ENCODE measurements around the gene OSBP2.

Gene OSBP2

DNA sequence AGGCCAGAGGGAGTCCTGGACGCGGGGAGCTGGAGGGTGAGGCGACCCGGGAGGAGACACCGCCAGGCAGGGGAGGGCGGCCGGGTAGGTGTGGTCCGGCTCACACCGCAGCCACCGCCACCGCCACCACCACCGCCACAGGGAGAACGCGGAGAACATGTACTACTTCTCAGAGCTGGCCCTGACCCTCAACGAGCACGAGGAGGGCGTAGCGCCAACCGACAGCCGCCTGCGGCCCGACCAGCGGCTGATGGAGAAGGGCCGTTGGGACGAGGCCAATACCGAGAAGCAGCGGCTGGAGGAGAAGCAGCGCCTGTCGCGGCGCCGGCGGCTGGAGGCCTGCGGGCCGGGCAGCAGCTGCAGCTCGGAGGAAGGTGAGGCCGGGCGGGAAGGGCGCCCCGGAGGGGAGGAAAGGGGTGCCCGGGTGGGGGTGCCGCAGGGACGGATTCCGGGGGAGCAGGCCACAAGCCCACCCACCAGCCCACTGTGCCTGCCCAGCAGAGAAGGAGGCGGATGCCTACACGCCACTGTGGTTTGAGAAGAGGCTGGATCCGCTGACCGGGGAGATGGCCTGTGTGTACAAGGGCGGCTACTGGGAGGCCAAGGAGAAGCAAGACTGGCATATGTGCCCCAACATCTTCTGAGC lies 211.1 kb downstream of the OSBP2 start:
- no peak overlapping the region for H3K27ac Mint-ChIP-seq
- DNase-seq, result no peak
- no peak overlapping the region for H3K4me3 Mint-ChIP-seq
- no peaks in the 10 kb centered on the region for H3K27me3 Mint-ChIP-seq
- peaks cover 9% of the 10 kb centered on the region for H3K4me1 Mint-ChIP-seq
- CTCF ChIA-PET, result no interaction called here
- peaks cover 8% of the 10 kb centered on the region for H3K36me3 Mint-ChIP-seq
- no peaks in the 10 kb centered on the region for H3K9me3 Mint-ChIP-seq

DNA sequence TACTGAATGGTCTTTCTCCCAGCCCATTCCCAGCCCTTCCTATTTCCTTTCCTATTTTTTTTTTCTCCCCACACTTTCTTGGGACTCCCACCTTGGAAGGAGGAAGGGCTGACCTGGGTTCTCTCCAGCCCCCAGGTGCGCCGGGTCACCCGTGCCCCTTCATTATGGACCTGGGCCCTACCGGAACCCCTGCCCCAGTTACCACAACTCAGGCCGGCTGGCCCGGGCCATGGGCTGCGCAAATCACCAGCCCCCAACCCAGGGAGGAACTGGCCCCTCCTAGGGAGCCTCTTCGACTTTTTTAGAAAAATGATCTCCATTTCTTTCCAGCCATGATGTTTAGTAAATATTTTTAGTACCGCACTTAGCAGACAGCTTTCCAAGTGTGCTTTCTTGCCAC lies 211.7 kb downstream of the OSBP2 start:
- H3K4me3 Mint-ChIP-seq, result no peak overlapping the region
- DNase-seq, result no peak
- H3K27me3 Mint-ChIP-seq, result no peaks in the 10 kb centered on the region
- CTCF ChIA-PET, result no interaction called here
- no peak overlapping the region for H3K27ac Mint-ChIP-seq
- H3K9me3 Mint-ChIP-seq, result no peaks in the 10 kb centered on the region
- H3K36me3 Mint-ChIP-seq, result peaks cover 8% of the 10 kb centered on the region
- peaks cover 9% of the 10 kb centered on the region for H3K4me1 Mint-ChIP-seq

DNA sequence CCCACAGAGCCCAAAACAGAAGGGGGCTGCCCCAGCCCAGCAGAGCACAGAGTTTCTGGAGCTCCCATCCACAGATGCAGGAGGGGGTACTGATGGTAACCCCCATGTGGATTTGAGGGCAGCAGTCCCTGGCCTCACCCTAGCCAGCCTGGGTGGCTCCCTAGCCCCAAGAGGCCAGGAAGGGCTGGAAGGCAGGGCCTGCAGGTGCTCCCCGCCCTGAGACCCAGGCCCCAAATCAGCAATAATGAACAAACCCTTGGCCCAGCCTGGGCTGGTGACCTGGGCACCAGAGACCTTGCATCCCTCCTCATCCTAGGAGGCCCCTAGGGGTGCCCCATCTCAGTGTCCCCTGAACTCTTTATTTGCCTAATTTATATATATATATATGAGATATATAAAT lies 212.3 kb downstream of the OSBP2 start:
- CTCF ChIA-PET, result no interaction called here
- peaks cover 9% of the 10 kb centered on the region for H3K4me1 Mint-ChIP-seq
- no peak overlapping the region for H3K27ac Mint-ChIP-seq
- H3K4me3 Mint-ChIP-seq, result no peak overlapping the region
- DNase-seq, result no peak
- peaks cover 6% of the 10 kb centered on the region for H3K36me3 Mint-ChIP-seq
- H3K27me3 Mint-ChIP-seq, result no peaks in the 10 kb centered on the region
- no peaks in the 10 kb centered on the region for H3K9me3 Mint-ChIP-seq

DNA sequence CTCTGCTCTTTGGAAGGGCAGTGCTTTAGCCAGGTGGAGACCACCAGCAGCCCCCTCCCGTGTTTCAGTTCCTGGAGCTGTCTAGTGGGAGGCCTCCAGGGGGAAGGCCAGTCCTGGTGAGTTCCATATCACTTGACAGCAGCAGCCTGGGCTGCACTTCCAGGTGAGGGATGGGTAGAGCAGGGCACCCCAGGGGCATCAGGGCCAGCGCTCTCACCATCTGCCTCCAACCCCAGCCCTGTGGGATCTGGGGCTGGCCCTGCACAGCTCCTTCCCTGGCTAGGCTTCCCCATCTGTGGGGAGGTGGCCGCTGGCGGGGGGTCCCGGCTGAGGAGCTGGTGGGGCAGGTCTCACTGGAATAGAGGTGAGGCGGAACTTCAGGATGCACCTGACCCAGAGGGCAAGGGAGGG lies 213.4 kb downstream of the OSBP2 start:
- H3K27ac Mint-ChIP-seq, result no peak overlapping the region
- H3K36me3 Mint-ChIP-seq, result peaks cover 2% of the 10 kb centered on the region
- DNase-seq, result no peak
- H3K4me1 Mint-ChIP-seq, result peaks cover 1% of the 10 kb centered on the region
- CTCF ChIA-PET, result interaction anchor here (2.2 kb wide), 1 partner anchor 11 kb away, joined by 10 read pairs; no protein-coding TSS in a partner anchor
- H3K4me3 Mint-ChIP-seq, result no peak overlapping the region
- H3K9me3 Mint-ChIP-seq, result no peaks in the 10 kb centered on the region
- no peaks in the 10 kb centered on the region for H3K27me3 Mint-ChIP-seq

DNA sequence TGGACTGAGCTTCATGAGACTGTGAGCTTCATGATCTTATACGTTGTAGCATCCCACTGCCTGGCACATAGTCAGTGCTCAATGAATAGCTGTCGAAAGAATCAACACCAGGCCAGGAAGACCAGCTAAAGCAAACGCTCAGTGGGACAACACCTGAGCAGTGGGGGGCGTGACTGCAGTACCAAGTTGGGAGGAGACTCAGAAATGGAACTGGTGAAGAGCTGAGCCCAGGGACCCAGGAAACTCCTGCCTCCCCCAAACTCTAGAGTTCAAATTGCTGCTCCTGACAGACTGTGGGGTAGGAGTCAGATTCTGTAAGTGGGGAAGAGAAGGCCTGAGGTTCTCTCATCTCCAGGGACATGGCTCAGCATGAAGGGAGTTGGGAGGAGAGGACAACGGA lies 214.6 kb downstream of the OSBP2 start:
- H3K27ac Mint-ChIP-seq, result no peak overlapping the region
- no peaks in the 10 kb centered on the region for H3K9me3 Mint-ChIP-seq
- no peak overlapping the region for H3K4me3 Mint-ChIP-seq
- no peaks in the 10 kb centered on the region for H3K27me3 Mint-ChIP-seq
- no peak for DNase-seq
- peaks cover under 1% of the 10 kb centered on the region for H3K36me3 Mint-ChIP-seq
- H3K4me1 Mint-ChIP-seq, result no peaks in the 10 kb centered on the region
- CTCF ChIA-PET, result interaction anchor here (0.6 to 2.2 kb wide), 3 partner anchors 10 to 381 kb away, joined by 3 to 10 read pairs (median 3); no protein-coding TSS in a partner anchor

DNA sequence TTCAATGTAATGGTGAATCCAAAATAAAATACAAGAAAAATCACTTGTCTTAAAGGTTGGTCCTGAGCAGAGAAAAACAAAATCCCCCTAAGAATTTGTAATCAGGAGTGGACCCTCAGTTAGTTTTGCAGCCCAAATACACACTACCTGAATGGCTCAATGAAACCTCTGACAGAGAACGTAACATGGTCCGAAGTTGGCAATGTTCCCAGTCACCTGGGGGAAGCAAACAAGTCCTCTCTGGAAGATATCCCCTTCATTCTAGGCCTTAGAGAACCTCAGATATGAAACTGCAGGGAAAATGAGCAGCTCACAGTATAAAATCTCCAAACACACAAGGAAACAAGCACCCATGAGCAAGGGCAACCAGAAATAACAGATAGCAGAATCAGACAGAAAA lies 215.7 kb downstream of the OSBP2 start:
- H3K27me3 Mint-ChIP-seq, result no peaks in the 10 kb centered on the region
- CTCF ChIA-PET, result interaction anchor here (0.8 to 1.3 kb wide), 2 partner anchors 9 to 155 kb away, joined by 3 to 6 read pairs; no protein-coding TSS in a partner anchor
- no peak overlapping the region for H3K4me3 Mint-ChIP-seq
- DNase-seq, result no peak
- no peak overlapping the region for H3K27ac Mint-ChIP-seq
- H3K9me3 Mint-ChIP-seq, result no peaks in the 10 kb centered on the region
- H3K4me1 Mint-ChIP-seq, result no peaks in the 10 kb centered on the region
- H3K36me3 Mint-ChIP-seq, result no peaks in the 10 kb centered on the region

DNA sequence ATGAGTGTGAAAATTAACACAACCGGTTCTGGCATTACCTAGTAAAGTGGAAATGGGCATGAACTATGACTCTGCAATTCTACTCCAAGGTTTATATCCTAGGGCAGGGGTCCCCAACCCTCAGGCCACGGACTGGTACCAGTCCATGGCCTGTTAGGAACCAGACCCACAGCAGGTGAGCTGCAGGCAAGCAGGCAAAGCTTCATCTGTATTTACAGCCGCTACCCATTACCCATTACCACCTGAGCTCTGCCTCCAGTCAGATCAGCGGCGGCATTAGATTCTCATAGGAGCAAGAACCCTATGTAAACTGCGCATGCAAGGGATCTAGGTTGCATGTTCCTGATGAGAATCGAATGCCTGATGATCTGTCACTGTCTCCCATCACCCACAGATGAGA lies 224.1 kb downstream of the OSBP2 start:
- Mint-ChIP-seq H3K4me1 (peaks cover 18% of the 10 kb centered on the region), H3K36me3 (peaks cover 8% of the 10 kb centered on the region), H3K27me3 (no peaks in the 10 kb centered on the region), H3K4me3 (no peak overlapping the region), H3K9me3 (no peaks in the 10 kb centered on the region), H3K27ac (no peak overlapping the region)
- no peak for DNase-seq
- CTCF ChIA-PET, result interaction anchor here (0.8 to 3.5 kb wide), 4 partner anchors 10 to 164 kb away, joined by 3 to 27 read pairs (median 12); no protein-coding TSS in a partner anchor

DNA sequence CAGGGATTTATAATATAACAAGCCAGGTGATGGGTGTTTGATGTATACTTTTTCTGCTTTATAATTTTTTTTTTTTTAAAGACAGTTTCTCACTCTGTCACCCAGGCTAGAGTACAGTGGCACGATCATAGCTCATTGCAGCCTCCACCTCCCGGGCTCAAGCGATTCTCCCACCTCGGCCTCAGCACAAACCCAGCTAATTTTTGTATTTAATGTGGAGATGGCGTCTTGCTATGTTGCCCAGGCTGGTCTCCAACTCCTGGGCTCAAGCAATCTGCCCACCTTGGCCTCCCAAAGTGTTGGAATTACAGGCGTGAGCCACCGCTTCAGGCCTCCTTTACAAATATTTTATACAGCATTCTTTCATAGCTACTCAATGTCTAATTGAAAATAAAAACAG lies 225.3 kb downstream of the OSBP2 start:
- H3K4me3 Mint-ChIP-seq, result no peak overlapping the region
- peaks cover 18% of the 10 kb centered on the region for H3K36me3 Mint-ChIP-seq
- no peak for DNase-seq
- H3K27ac Mint-ChIP-seq, result no peak overlapping the region
- CTCF ChIA-PET, result interaction anchor here (0.6 to 3.5 kb wide), 21 partner anchors 9 to 278 kb away, joined by 3 to 27 read pairs (median 4); no protein-coding TSS in a partner anchor
- H3K27me3 Mint-ChIP-seq, result no peaks in the 10 kb centered on the region
- H3K4me1 Mint-ChIP-seq, result peaks cover 18% of the 10 kb centered on the region
- no peaks in the 10 kb centered on the region for H3K9me3 Mint-ChIP-seq

DNA sequence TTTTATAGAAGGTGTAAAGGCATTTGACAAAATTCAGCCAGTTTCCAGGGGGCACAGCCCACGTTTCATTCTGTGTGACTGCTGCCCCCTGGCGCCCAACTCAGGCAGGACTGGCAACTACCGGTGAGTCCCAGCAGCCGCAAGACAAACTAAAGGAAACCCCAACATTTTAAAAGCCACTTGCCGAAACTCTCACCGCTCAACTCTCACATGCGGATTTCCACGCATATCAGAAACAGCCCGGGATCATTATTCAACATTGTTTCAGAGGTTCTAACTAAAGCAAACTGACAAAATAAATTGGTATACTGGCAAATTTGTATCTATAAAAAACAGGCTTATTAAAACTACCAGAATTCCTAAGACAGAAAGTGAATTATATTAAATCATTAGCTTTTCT lies 225.7 kb downstream of the OSBP2 start:
- Mint-ChIP-seq H3K27me3 (no peaks in the 10 kb centered on the region), H3K4me3 (peak overlapping the region; percentile 33), H3K27ac (no peak overlapping the region), H3K36me3 (peaks cover 20% of the 10 kb centered on the region), H3K4me1 (peaks cover 18% of the 10 kb centered on the region), H3K9me3 (no peaks in the 10 kb centered on the region)
- DNase-seq, result peak; percentile 89
- CTCF ChIA-PET, result interaction anchor here (0.6 to 3.5 kb wide), 22 partner anchors 10 to 279 kb away, joined by 3 to 27 read pairs (median 4); partner anchors contain the start of gene SMTN

DNA sequence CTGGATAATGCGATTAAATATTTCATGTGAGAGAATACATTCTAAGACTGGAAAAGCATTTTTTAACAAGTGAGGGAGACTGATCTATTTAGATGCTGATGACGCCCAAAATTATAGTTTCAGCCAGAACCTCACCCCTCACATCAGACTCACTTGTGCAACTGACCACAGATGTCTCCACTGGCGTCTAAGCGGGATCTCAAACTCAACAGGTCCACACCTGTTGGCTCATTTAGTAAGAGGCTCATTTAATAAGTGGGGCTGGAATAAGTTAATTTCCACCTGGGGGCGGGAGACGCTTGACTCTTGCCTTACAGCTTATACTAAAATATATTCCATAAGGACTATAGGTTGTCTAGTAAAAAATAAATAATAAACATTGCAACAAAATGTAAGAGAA lies 226.4 kb downstream of the OSBP2 start:
- peak overlapping the region; percentile 17 for H3K27ac Mint-ChIP-seq
- peaks cover 23% of the 10 kb centered on the region for H3K36me3 Mint-ChIP-seq
- no peak for DNase-seq
- H3K4me1 Mint-ChIP-seq, result peaks cover 18% of the 10 kb centered on the region
- H3K27me3 Mint-ChIP-seq, result no peaks in the 10 kb centered on the region
- CTCF ChIA-PET, result interaction anchor here (0.7 to 3.5 kb wide), 12 partner anchors 19 to 372 kb away, joined by 3 to 27 read pairs (median 4); partner anchors contain the start of gene SMTN
- no peaks in the 10 kb centered on the region for H3K9me3 Mint-ChIP-seq
- H3K4me3 Mint-ChIP-seq, result peak overlapping the region; percentile 72

DNA sequence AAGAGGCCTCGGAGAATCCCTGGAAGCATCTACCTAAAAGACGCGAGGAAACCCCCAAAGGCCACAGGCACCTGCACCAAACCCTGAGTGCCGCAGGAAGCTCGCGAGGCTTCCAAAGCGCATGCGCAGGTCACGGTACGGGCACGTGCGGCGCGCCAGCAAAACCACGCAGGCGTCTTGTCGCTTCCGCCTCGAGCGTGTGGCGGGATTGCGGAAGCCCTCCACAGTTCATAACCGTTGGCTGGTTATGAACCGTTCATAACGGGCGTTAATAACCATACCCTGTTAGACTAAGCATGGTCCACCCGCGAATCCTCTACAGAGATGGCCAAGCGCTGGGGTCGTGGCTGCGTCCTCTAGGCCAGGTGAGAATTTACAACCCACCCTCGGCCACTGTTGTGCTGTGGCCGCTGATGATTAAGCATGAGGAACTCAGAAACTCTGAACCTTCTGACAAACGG lies 227.5 kb downstream of the OSBP2 start:
- peak; percentile 85 for DNase-seq
- Mint-ChIP-seq H3K36me3 (peaks cover 31% of the 10 kb centered on the region), H3K27ac (peak overlapping the region; percentile 82), H3K4me3 (peak overlapping the region; percentile 72), H3K4me1 (peaks cover 18% of the 10 kb centered on the region), H3K9me3 (no peaks in the 10 kb centered on the region), H3K27me3 (no peaks in the 10 kb centered on the region)
- CTCF ChIA-PET, result interaction anchor here (0.9 to 3.4 kb wide), 6 partner anchors 20 to 309 kb away, joined by 3 to 13 read pairs (median 4); no protein-coding TSS in a partner anchor

DNA sequence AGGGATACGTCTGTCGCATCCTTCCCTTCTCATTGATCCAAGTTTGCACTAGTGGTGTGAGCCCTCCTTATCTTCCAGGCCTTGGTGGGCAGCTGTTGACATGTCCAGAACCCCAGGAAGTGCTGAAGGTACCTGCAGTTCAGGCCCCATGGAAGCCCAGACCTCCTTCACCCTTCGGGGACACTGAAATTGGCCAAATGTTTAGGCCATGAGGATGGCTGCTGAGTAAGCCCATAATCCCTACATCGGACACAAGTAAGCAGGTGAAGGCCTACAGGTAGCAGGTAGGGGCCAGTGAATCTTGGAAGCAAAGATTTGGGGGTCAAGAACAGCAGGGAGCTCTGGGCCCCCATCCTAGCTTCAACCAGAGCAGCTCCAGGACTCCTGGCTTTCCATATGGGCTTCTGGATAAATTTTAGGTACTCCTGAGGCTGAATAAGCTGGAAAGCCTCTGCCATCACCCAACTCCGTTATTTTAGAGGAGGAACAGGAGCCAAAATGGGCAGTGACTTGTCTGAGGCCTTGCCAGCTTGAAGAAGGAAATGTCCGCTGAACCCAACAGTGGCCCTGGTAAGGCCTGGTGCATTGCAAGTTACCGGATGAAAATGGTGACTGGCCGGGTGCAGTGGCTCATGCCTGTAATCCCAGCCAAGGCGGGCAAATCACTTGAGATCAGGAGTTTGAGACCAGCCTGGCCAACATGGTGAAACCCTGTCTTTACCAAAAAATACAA lies 228.7 kb downstream of the OSBP2 start:
- H3K9me3 Mint-ChIP-seq, result no peaks in the 10 kb centered on the region
- CTCF ChIA-PET, result interaction anchor here (1.2 kb wide), 1 partner anchor 156 kb away, joined by 3 read pairs; no protein-coding TSS in a partner anchor
- H3K4me1 Mint-ChIP-seq, result peaks cover 18% of the 10 kb centered on the region
- peaks cover 40% of the 10 kb centered on the region for H3K36me3 Mint-ChIP-seq
- H3K27me3 Mint-ChIP-seq, result no peaks in the 10 kb centered on the region
- DNase-seq, result no peak
- H3K27ac Mint-ChIP-seq, result no peak overlapping the region
- H3K4me3 Mint-ChIP-seq, result no peak overlapping the region

DNA sequence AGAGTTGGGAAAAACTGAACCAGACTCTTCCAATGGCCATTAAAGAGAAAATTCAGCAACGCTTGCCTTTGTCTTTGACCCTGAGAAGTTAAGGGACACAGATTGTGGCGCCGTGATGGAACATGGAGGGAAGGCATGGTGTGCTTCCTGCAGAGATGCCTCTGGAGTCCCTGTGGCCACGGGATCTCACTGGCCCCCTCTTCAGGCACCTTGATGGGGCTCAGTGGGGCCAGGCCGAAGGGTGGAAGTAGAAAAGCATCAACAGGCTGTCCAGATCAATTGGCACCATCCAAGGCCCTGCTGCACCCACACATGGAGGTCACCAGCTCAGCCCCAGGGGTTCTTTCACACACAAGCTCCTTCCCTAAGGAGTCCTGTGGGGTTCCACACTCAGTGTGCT lies 231.0 kb downstream of the OSBP2 start:
- Mint-ChIP-seq H3K27me3 (no peaks in the 10 kb centered on the region), H3K9me3 (no peaks in the 10 kb centered on the region), H3K4me3 (no peak overlapping the region), H3K4me1 (peaks cover 17% of the 10 kb centered on the region), H3K36me3 (peaks cover 51% of the 10 kb centered on the region), H3K27ac (no peak overlapping the region)
- no peak for DNase-seq
- CTCF ChIA-PET, result no interaction called here

DNA sequence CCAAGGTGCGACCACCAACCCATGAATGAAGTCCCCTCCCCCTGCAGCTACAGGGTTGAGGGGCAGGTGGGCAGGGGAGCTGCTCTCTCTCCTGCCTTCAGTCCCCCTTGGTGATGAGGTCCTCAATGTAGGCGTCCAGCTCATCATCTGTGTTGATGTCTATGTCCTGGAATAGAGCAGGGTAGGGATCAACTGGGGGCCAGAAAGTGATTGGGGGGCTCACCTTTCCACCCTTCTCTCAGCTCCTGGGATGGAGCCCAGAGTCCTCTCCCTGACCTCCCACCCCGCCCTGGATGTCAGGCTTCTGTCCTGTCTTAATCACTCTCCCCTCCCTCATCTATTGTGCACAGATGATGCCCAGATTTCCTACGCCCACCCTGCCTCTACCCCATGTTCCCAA lies 232.0 kb downstream of the OSBP2 start:
- Mint-ChIP-seq H3K4me3 (no peak overlapping the region), H3K4me1 (peaks cover 10% of the 10 kb centered on the region), H3K27me3 (no peaks in the 10 kb centered on the region), H3K9me3 (no peaks in the 10 kb centered on the region), H3K27ac (no peak overlapping the region), H3K36me3 (peaks cover 60% of the 10 kb centered on the region)
- CTCF ChIA-PET, result no interaction called here
- no peak for DNase-seq

Measured in activated naive CD4-positive, alpha-beta T cell treated with anti-CD3 and anti-CD28 coated beads, Interleukin-2, amount 10 ng/mL, durations not matched to agents 7 days and 5 days (primary cell).